Measurements from ENCODE around the gene LAPTM5. TPM values are rescaled to one million over a fixed set of nuclear protein-coding genes. Genes with fewer than 3 reads are reported as not detected.

The LAPTM5 gene
- total and polyA plus RNA-seq, 8 donors = 4.6 to 48.4 (median 35.4) TPM

GRCh38 chr1:30686236-30686935 is 71.2 kb downstream of the LAPTM5 start:
- Histone ChIP-seq H3K27ac (no peak overlapping the region), H3K4me3 (no peak overlapping the region), H3K9me3 (no peaks in the 10 kb centered on the region), H3K27me3 (peaks cover 7 to 76% (median 34%) of the 10 kb centered on the region in 3 donors), H3K4me1 (peaks cover 0 to 14% (median 10%) of the 10 kb centered on the region in 4 donors), H3K36me3 (no peaks in the 10 kb centered on the region)
- TF ChIP-seq EP300 (IDR thresholded peaks at IDR 0.05) (no peak), POLR2A (IDR thresholded peaks at IDR 0.05) (no peak), POLR2AphosphoS5 (IDR thresholded peaks at IDR 0.05) (no peak)
- TF ChIP-seq, protein P1, sequence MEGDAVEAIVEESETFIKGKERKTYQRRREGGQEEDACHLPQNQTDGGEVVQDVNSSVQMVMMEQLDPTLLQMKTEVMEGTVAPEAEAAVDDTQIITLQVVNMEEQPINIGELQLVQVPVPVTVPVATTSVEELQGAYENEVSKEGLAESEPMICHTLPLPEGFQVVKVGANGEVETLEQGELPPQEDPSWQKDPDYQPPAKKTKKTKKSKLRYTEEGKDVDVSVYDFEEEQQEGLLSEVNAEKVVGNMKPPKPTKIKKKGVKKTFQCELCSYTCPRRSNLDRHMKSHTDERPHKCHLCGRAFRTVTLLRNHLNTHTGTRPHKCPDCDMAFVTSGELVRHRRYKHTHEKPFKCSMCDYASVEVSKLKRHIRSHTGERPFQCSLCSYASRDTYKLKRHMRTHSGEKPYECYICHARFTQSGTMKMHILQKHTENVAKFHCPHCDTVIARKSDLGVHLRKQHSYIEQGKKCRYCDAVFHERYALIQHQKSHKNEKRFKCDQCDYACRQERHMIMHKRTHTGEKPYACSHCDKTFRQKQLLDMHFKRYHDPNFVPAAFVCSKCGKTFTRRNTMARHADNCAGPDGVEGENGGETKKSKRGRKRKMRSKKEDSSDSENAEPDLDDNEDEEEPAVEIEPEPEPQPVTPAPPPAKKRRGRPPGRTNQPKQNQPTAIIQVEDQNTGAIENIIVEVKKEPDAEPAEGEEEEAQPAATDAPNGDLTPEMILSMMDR (IDR thresholded peaks at IDR 0.05) = no peak
- WGBS, 5 donors = 58 to 79% (median 68%) methylated on average over 8 to 10 of the region's 10 CpGs
- DNase-seq = no peak
- intact Hi-C loops (cut with DNase I; ENCODE audit: low total_unique reads) = no loop called here

DNA sequence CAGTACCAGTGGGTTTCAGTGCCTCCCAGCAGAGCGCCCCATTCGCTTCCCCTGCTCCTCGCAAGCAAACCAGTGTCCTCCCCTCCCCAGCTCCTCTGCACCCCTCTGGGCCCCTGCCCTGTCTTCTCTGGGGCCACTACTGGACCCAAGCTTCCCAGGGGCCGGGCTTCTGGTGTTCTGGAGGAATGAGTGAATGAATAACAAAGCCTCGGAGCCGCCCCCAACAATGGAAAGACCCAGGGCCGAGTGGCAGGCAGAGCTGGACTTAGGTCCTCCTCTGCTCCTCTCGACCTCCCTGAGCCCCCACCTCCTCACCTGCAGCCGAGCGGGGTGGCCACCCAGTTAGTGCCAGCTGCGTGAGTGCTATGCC is 71.8 kb downstream of the LAPTM5 start:
- no peak for TF ChIP-seq POLR2AphosphoS5 (IDR thresholded peaks at IDR 0.05)
- TF ChIP-seq EP300 (IDR thresholded peaks at IDR 0.05) = no peak
- TF ChIP-seq, protein P1 (IDR thresholded peaks at IDR 0.05) = no peak
- no peak for TF ChIP-seq POLR2A (IDR thresholded peaks at IDR 0.05)
- H3K27me3 ChIP-seq = peaks cover 7 to 71% (median 34%) of the 10 kb centered on the region in 3 donors
- peak overlapping the region in 1 of 5 donors; percentile 25 for H3K27ac ChIP-seq
- DNase-seq = no peak
- 21 to 33% (median 26%) methylated on average over 9 to 11 of the region's 11 CpGs for WGBS, 5 donors
- no peaks in the 10 kb centered on the region for H3K36me3 ChIP-seq
- H3K9me3 ChIP-seq = no peaks in the 10 kb centered on the region
- H3K4me3 ChIP-seq = peak overlapping the region in 3 of 4 donors; percentile 13 to 39 (median 28)
- intact Hi-C loops (cut with DNase I; ENCODE audit: low total_unique reads) = no loop called here
- H3K4me1 ChIP-seq = peaks cover 0 to 14% (median 10%) of the 10 kb centered on the region in 4 donors

- TF ChIP-seq POLR2AphosphoS5 (IDR thresholded peaks at IDR 0.05) = peak in 1 of 3 donors; percentile 44
- TF ChIP-seq, protein P1 (IDR thresholded peaks at IDR 0.05) = no peak
- H3K9me3 ChIP-seq = peaks cover 0 to 3% (median under 1%) of the 10 kb centered on the region in 4 donors
- peaks cover 7 to 74% (median 34%) of the 10 kb centered on the region in 3 donors for H3K27me3 ChIP-seq
- intact Hi-C loops (cut with DNase I; ENCODE audit: low total_unique reads) = no loop called here
- peak overlapping the region; percentile 13 to 39 (median 24) for H3K4me3 ChIP-seq
- DNase-seq = peak; percentile 87 to 94
- H3K27ac ChIP-seq = peak overlapping the region in 1 of 5 donors; percentile 25
- H3K36me3 ChIP-seq = no peaks in the 10 kb centered on the region
- peaks cover 0 to 14% (median 10%) of the 10 kb centered on the region in 4 donors for H3K4me1 ChIP-seq
- 4 to 11% (median 5%) methylated on average over 24 to 56 of the region's 56 CpGs for WGBS, 5 donors
Measured at GRCh38 chr1:30684881-30685795, 72.4 kb downstream of the LAPTM5 start.

- Histone ChIP-seq H3K36me3 (no peaks in the 10 kb centered on the region), H3K4me1 (peaks cover 0 to 14% (median 10%) of the 10 kb centered on the region in 4 donors), H3K27ac (no peak overlapping the region), H3K27me3 (peaks cover 7 to 81% (median 34%) of the 10 kb centered on the region in 3 donors), H3K9me3 (peaks cover 0 to 10% (median 5%) of the 10 kb centered on the region in 4 donors), H3K4me3 (no peak overlapping the region)
- no peak for TF ChIP-seq POLR2A (IDR thresholded peaks at IDR 0.05)
- TF ChIP-seq, protein P1 (IDR thresholded peaks at IDR 0.05) = no peak
- TF ChIP-seq POLR2AphosphoS5 (IDR thresholded peaks at IDR 0.05) = no peak
- no peak for TF ChIP-seq EP300 (IDR thresholded peaks at IDR 0.05)
- no peak for DNase-seq
- intact Hi-C loops (cut with DNase I; ENCODE audit: low total_unique reads) = no loop called here
- 78 to 89% (median 87%) methylated on average over 4 of the region's 4 CpGs for WGBS, 5 donors
Measured at GRCh38 chr1:30684259-30684658, 73.3 kb downstream of the LAPTM5 start.
